GM21447 (cell line): ENCODE data around the gene KISS1R.

ENCODE experiments used
- ATAC-seq: cut with Tn5 transposase; IDR thresholded peaks from one replicate; pipeline ENCODE4 v1.9.1; 2021; ENCODE audit not compliant: unreplicated experiment

Gene KISS1R

GRCh38 chr19:966485-967088 lies 49.5 kb downstream of the KISS1R start:
- no peak for ATAC-seq
